Fibroblast of skin of right quadriceps (primary cell): Measurements from ENCODE around the gene BCORL1.

Experiments
- DNase-seq: peaks from one replicate; pipeline ENCODE4 v3.0.0-alpha.2; 2013

BCORL1 gene

GRCh38 chrX:130015181-130015580, 32.7 kb downstream of the BCORL1 start:
- DNase-seq: no peak

GRCh38 chrX:130018143-130018542, 35.7 kb downstream of the BCORL1 start:
- DNase-seq: no peak

GRCh38 chrX:130020661-130021324, 38.4 kb downstream of the BCORL1 start:
- DNase-seq: no peak

GRCh38 chrX:130024127-130024526, 41.7 kb downstream of the BCORL1 start:
- peak; percentile 41 for DNase-seq

GRCh38 chrX:130025256-130025655, 42.8 kb downstream of the BCORL1 start:
- no peak for DNase-seq

GRCh38 chrX:130027569-130027968, 45.1 kb downstream of the BCORL1 start:
- DNase-seq: no peak

- DNase-seq: peak; percentile 17
Measured at GRCh38 chrX:130028196-130028595, 45.8 kb downstream of the BCORL1 start.

GRCh38 chrX:130030826-130031225, 48.4 kb downstream of the BCORL1 start:
- DNase-seq: no peak

- no peak for DNase-seq
Measured at GRCh38 chrX:130032552-130032951, 50.1 kb downstream of the BCORL1 start.

GRCh38 chrX:130034178-130034577, 51.7 kb downstream of the BCORL1 start:
- no peak for DNase-seq

- DNase-seq: no peak
Measured at GRCh38 chrX:130039847-130040246, 57.4 kb downstream of the BCORL1 start.

GRCh38 chrX:130047416-130047815, 65.0 kb downstream of the BCORL1 start:
- no peak for DNase-seq

GRCh38 chrX:130048686-130049222, 66.3 kb downstream of the BCORL1 start:
- no peak for DNase-seq

- DNase-seq: no peak
Measured at GRCh38 chrX:130049821-130050220, 67.4 kb downstream of the BCORL1 start.

GRCh38 chrX:130051176-130051845, 68.9 kb downstream of the BCORL1 start:
- no peak for DNase-seq

- DNase-seq: no peak
Measured at GRCh38 chrX:130053236-130053635, 70.8 kb downstream of the BCORL1 start.

- peak; percentile 70 for DNase-seq
Measured at GRCh38 chrX:130055103-130055502, 72.7 kb downstream of the BCORL1 start.

GRCh38 chrX:130055899-130056298, 73.5 kb downstream of the BCORL1 start:
- DNase-seq: no peak

GRCh38 chrX:130057209-130057608, 74.8 kb downstream of the BCORL1 start:
- no peak for DNase-seq

- DNase-seq: no peak
Measured at GRCh38 chrX:130058652-130059051, 76.2 kb downstream of the BCORL1 start.

GRCh38 chrX:130060122-130061069, 78.0 kb downstream of the BCORL1 start:
- peak; percentile 61 for DNase-seq

- DNase-seq: no peak
Measured at GRCh38 chrX:130066975-130067615, 84.7 kb downstream of the BCORL1 start.
